ENCODE results near the gene CD9. TPM values are rescaled to one million over a fixed set of nuclear protein-coding genes. Genes with fewer than 3 reads are reported as not detected.

The CD9 gene
- total RNA-seq, 2 donors from 2014 or later: 33.5 to 99.1 TPM

- Mint-ChIP-seq H3K36me3 (ENCODE audit: low read depth) (peaks cover 7% of the 10 kb centered on the region), H3K4me3 (peak overlapping the region; percentile 9), H3K4me1 (peaks cover 60% of the 10 kb centered on the region), H3K27me3 (ENCODE audit: insufficient read depth) (no peaks in the 10 kb centered on the region), H3K27ac (peak overlapping the region; percentile 94), H3K9me3 (no peaks in the 10 kb centered on the region)
- 82 to 83% methylated on average over 5 of the region's 5 CpGs for WGBS, 2 experiments (ENCODE audit: insufficient coverage in 1 of 2, insufficient read length in 1 of 2)
- peak; percentile 85 for DNase-seq
- H3K27ac ChIP-seq (ENCODE audit: low read depth, low read length): no peak overlapping the region
- peaks cover 8% of the 10 kb centered on the region for H3K4me1 ChIP-seq (ENCODE audit: control insufficient read depth, insufficient read depth, low read length)
- H3K9me3 ChIP-seq (ENCODE audit: control insufficient read depth, low read length): no peaks in the 10 kb centered on the region
- H3K27me3 ChIP-seq (ENCODE audit: control insufficient read depth, insufficient read depth, low read length, poor library complexity, severe bottlenecking): no peaks in the 10 kb centered on the region
- no peaks in the 10 kb centered on the region for H3K36me3 ChIP-seq (ENCODE audit: control insufficient read depth, insufficient read depth, low read length)
- no peak for TF ChIP-seq CTCF (conservative IDR thresholded peaks at IDR 0.05)
- no peak overlapping the region for H3K9ac ChIP-seq (ENCODE audit: extremely low read depth, low read length, poor library complexity, severe bottlenecking)
- no peak overlapping the region for H3K4me3 ChIP-seq (ENCODE audit: low read length)
Measured at GRCh38 chr12:6215932-6216494, 15.8 kb downstream of the CD9 start.

GRCh38 chr12:6216581-6216980 is 16.4 kb downstream of the CD9 start:
- TF ChIP-seq CTCF (conservative IDR thresholded peaks at IDR 0.05): no peak
- Histone ChIP-seq H3K9ac (ENCODE audit: extremely low read depth, low read length, poor library complexity, severe bottlenecking) (no peak overlapping the region), H3K27ac (ENCODE audit: low read depth, low read length) (no peak overlapping the region), H3K36me3 (ENCODE audit: control insufficient read depth, insufficient read depth, low read length) (no peaks in the 10 kb centered on the region), H3K4me1 (ENCODE audit: control insufficient read depth, insufficient read depth, low read length) (peaks cover 8% of the 10 kb centered on the region), H3K9me3 (ENCODE audit: control insufficient read depth, low read length) (no peaks in the 10 kb centered on the region), H3K27me3 (ENCODE audit: control insufficient read depth, insufficient read depth, low read length, poor library complexity, severe bottlenecking) (no peaks in the 10 kb centered on the region), H3K4me3 (ENCODE audit: low read length) (no peak overlapping the region)
- DNase-seq: no peak
- Mint-ChIP-seq H3K9me3 (no peaks in the 10 kb centered on the region), H3K4me1 (peaks cover 59% of the 10 kb centered on the region), H3K27ac (peak overlapping the region; percentile 94), H3K36me3 (ENCODE audit: low read depth) (peaks cover 7% of the 10 kb centered on the region), H3K27me3 (ENCODE audit: insufficient read depth) (no peaks in the 10 kb centered on the region), H3K4me3 (peak overlapping the region; percentile 1)
- WGBS, 2 experiments (ENCODE audit: insufficient coverage in 1 of 2, insufficient read length in 1 of 2): 87 to 97% methylated on average over 4 to 7 of the region's 7 CpGs

- DNase-seq: no peak
- Mint-ChIP-seq H3K27ac (no peak overlapping the region), H3K4me3 (no peak overlapping the region)
Measured at GRCh38 chr12:6218347-6218925, 18.2 kb downstream of the CD9 start.

More at GRCh38 chr12:6218347-6218925, 18.2 kb downstream of the CD9 start:
- Mint-ChIP-seq H3K9me3 (no peaks in the 10 kb centered on the region), H3K27me3 (ENCODE audit: insufficient read depth) (no peaks in the 10 kb centered on the region), H3K36me3 (ENCODE audit: low read depth) (peaks cover 7% of the 10 kb centered on the region), H3K4me1 (peaks cover 46% of the 10 kb centered on the region)
- 88 to 93% methylated on average over 4 to 6 of the region's 6 CpGs for WGBS, 2 experiments (ENCODE audit: insufficient coverage in 1 of 2, insufficient read length in 1 of 2)
- Histone ChIP-seq H3K9me3 (ENCODE audit: control insufficient read depth, low read length) (no peaks in the 10 kb centered on the region), H3K4me1 (ENCODE audit: control insufficient read depth, insufficient read depth, low read length) (peaks cover 8% of the 10 kb centered on the region), H3K27ac (ENCODE audit: low read depth, low read length) (no peak overlapping the region), H3K27me3 (ENCODE audit: control insufficient read depth, insufficient read depth, low read length, poor library complexity, severe bottlenecking) (no peaks in the 10 kb centered on the region), H3K9ac (ENCODE audit: extremely low read depth, low read length, poor library complexity, severe bottlenecking) (no peak overlapping the region), H3K36me3 (ENCODE audit: control insufficient read depth, insufficient read depth, low read length) (no peaks in the 10 kb centered on the region), H3K4me3 (ENCODE audit: low read length) (no peak overlapping the region)
- TF ChIP-seq CTCF (conservative IDR thresholded peaks at IDR 0.05): no peak

All from endodermal cell (in vitro differentiated cells).